NT2/D1 (cell line): Measurements from ENCODE around the gene TUBB6.

Experiments
- SUZ12 ChIP-seq: IDR thresholded peaks from 2 replicates; pipeline ENCODE4 v1.6.1; 2011; ENCODE audit not compliant: insufficient read length, insufficient read depth; ENCODE audit errors: extremely low read depth
- YY1 ChIP-seq: IDR thresholded peaks from 2 replicates; pipeline ENCODE4 v1.6.1; 2011; ENCODE audit not compliant: insufficient read length, insufficient read depth
- ZNF274 ChIP-seq: IDR thresholded peaks from 2 replicates; pipeline ENCODE4 v1.6.1; 2011; ENCODE audit warnings: mild to moderate bottlenecking, low read depth, low read length

DNA sequence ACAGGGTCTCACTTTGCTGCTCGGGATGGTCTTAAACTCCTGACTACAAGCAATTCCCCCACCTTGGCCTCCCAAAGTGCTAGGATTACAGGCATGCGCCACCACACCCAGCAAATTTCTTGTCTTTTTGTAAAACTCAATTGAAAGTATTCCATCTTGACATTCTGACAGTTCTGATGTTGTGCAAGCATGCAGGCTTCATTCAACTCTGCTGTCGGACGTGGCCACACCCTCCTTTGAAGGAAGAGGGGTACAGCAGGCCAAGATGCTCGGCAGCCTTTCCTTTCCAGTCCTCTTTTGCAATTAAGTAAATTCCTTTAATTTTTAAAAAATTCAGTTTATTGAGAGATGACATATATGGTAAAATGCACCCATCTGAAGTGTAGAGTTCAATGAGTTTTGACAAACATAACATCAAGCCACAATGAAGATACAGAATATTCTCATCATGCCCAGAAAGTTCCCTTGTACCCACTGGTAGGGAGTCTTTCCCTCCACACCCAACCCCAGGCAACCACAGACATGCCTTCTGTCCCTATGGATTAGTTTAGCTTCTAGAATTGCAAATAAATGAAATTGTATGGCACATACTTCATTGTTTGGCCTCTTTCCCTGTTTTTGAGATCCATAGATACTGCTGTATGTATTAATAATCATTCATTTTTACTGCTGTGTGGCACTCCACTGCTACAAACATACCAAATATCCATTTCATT, 33.1 kb downstream of the TUBB6 start:
- TF ChIP-seq SUZ12 (no peak), ZNF274 (no peak), YY1 (no peak)
